ENCODE measurements around the gene PNMT. TPM values are rescaled to one million over a fixed set of nuclear protein-coding genes. Genes with fewer than 3 reads are reported as not detected.

PNMT gene
- total and polyA plus RNA-seq, 2 of the 8 experiments (the other 6 are each of a cell fraction or from before 2014, with no cell fraction given): 5.6 to 10.9 TPM

DNA sequence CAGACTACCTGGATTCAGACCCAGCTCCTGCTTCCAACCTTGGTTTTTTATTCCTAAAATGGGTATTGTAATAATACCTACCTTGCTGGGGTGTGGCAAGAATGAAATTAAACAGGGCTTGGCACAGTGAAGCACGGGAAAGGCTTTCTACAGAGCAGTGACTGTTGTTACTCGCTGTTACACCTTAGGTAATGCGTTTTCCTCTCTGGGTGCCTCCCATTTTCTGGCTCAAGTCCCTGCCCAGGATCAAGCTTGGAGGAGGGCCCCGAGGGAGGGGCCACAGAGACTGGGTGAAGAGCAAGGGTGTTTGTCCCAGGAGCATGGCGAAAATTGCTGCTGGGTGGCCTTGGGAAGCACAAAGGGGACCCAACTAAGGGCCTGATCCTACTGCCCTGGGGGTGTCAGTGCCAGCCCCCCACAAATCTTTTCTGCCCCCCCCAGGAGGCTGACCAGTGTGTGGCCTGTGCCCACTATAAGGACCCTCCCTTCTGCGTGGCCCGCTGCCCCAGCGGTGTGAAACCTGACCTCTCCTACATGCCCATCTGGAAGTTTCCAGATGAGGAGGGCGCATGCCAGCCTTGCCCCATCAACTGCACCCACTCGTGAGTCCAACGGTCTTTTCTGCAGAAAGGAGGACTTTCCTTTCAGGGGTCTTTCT lies 48.8 kb downstream of the PNMT start (continued):
- TF ChIP-seq, protein P1, sequence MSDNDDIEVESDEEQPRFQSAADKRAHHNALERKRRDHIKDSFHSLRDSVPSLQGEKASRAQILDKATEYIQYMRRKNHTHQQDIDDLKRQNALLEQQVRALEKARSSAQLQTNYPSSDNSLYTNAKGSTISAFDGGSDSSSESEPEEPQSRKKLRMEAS (IDR thresholded peaks at IDR 0.05): no peak
- TF ChIP-seq EGR1 (IDR thresholded peaks at IDR 0.05; ENCODE audit: borderline replicate concordance, low read depth, low read length) (no peak), TAF7 (optimal IDR thresholded peaks at IDR 0.05; ENCODE audit: borderline replicate concordance, low read depth, low read length) (no peak), RBBP5 (IDR thresholded peaks at IDR 0.05; ENCODE audit: borderline replicate concordance, low read depth, low read length) (no peak), SIN3A (conservative IDR thresholded peaks at IDR 0.05 in 1 of 2, IDR thresholded peaks at IDR 0.05 in 1 of 2; ENCODE audit: low read depth in 1 of 2, low read length in 2 of 2) (no peak), RFX5 (IDR thresholded peaks at IDR 0.05; ENCODE audit: borderline replicate concordance, low read depth, low read length) (no peak), SP2 (IDR thresholded peaks at IDR 0.05; ENCODE audit: low read length) (no peak), KDM5A (IDR thresholded peaks at IDR 0.05; ENCODE audit: low read length) (no peak), RNF2 (IDR thresholded peaks at IDR 0.05; ENCODE audit: borderline replicate concordance, low read depth, low read length, missing control alignments, poor library complexity, severe bottlenecking) (no peak)
